Mesenchymal stem cell (in vitro differentiated cells and primary cell): ENCODE data around the gene ADCY5.

Experiments used
- DNase-seq: peaks from one replicate; pipeline ENCODE4 v3.0.0-alpha.2; 2013
- H2AFZ ChIP-seq: one replicate; pipeline ENCODE4 v1.6.1; 2013; ENCODE audit warnings: low read depth, mild to moderate bottlenecking, control low read depth, inconsistent platforms, low read length, moderate library complexity
- H2AK5ac ChIP-seq: 2 replicates; pipeline ENCODE4 v1.6.1; 2013; ENCODE audit warnings: low read length, moderate library complexity, mild to moderate bottlenecking, inconsistent platforms; ENCODE audit not compliant: severe bottlenecking
- H2BK120ac ChIP-seq: one replicate; pipeline ENCODE4 v1.6.1; 2013; ENCODE audit warnings: low read depth, mild to moderate bottlenecking, inconsistent platforms, low read length, moderate library complexity
- H2BK12ac ChIP-seq, 2 experiments: one replicate each; pipeline ENCODE4 v1.6.1; 2013; ENCODE audit warnings: inconsistent platforms in 2 of 2, low read length in 2 of 2, mild to moderate bottlenecking in 2 of 2, moderate library complexity in 2 of 2, control low read depth in 1 of 2
- H2BK15ac ChIP-seq: one replicate; pipeline ENCODE4 v1.6.1; 2013; ENCODE audit warnings: mild to moderate bottlenecking, low read depth, inconsistent platforms; ENCODE audit not compliant: poor library complexity, severe bottlenecking
- H2BK5ac ChIP-seq: 2 replicates; pipeline ENCODE4 v1.6.1; 2013; ENCODE audit warnings: low read depth, mild to moderate bottlenecking, low read length, control low read depth, inconsistent platforms; ENCODE audit not compliant: poor library complexity, severe bottlenecking
- H3K14ac ChIP-seq, 2 experiments: one replicate each; pipeline ENCODE4 v1.6.1; 2013; ENCODE audit warnings: inconsistent platforms in 2 of 2, low read length in 2 of 2, control low read depth in 1 of 2, mild to moderate bottlenecking in 1 of 2, moderate library complexity in 1 of 2
- H3K18ac ChIP-seq, 2 experiments: one replicate each; pipeline ENCODE4 v1.6.1; 2013; ENCODE audit warnings: inconsistent platforms in 2 of 2, low read length in 2 of 2, control low read depth in 1 of 2, low read depth in 1 of 2, mild to moderate bottlenecking in 1 of 2
- H3K23ac ChIP-seq, 2 experiments: one replicate each; pipeline ENCODE4 v1.6.1; 2013; ENCODE audit warnings: inconsistent platforms in 2 of 2, low read length in 2 of 2, mild to moderate bottlenecking in 2 of 2, moderate library complexity in 2 of 2, control low read depth in 1 of 2
- H3K27ac ChIP-seq: 2 replicates; pipeline ENCODE4 v1.5.1; 2013; ENCODE audit warnings: mild to moderate bottlenecking, moderate library complexity, low read length, control low read depth, inconsistent platforms; ENCODE audit not compliant: poor library complexity, severe bottlenecking
- H3K27me3 ChIP-seq, 2 experiments: 2 replicates each; pipeline versions ENCODE4 v1.6.1 to v1.7.0; 2013; ENCODE audit warnings: low read length in 2 of 2, mild to moderate bottlenecking in 2 of 2, moderate library complexity in 2 of 2, control low read depth in 1 of 2, inconsistent platforms in 1 of 2; ENCODE audit not compliant: control insufficient read depth in 1 of 2, insufficient read depth in 1 of 2
- H3K36me3 ChIP-seq, 2 experiments: 2 replicates each; pipeline versions ENCODE4 v1.6.1 to v1.7.0; 2013; ENCODE audit warnings: low read length in 2 of 2, control low read depth in 1 of 2, inconsistent platforms in 1 of 2, low read depth in 1 of 2, mild to moderate bottlenecking in 1 of 2; ENCODE audit not compliant: insufficient read depth in 2 of 2, control insufficient read depth in 1 of 2
- H3K4ac ChIP-seq, 2 experiments: one replicate each; pipeline ENCODE4 v1.6.1; 2013; ENCODE audit warnings: inconsistent platforms in 2 of 2, low read length in 2 of 2, mild to moderate bottlenecking in 2 of 2, moderate library complexity in 2 of 2, control low read depth in 1 of 2, low read depth in 1 of 2
- H3K4me1 ChIP-seq: 2 replicates; pipeline ENCODE4 v1.6.1; 2013; ENCODE audit warnings: low read depth, low read length, control low read depth; ENCODE audit not compliant: control insufficient read depth, insufficient read depth
- H3K4me2 ChIP-seq: 2 replicates; pipeline ENCODE4 v1.6.1; 2013; ENCODE audit warnings: low read length, mild to moderate bottlenecking, inconsistent platforms; ENCODE audit not compliant: poor library complexity, severe bottlenecking
- H3K4me3 ChIP-seq, 2 experiments: 2 replicates each; pipeline versions ENCODE4 v1.5.1 to v1.7.0; 2013; ENCODE audit warnings: low read length in 2 of 2, mild to moderate bottlenecking in 2 of 2, control low read depth in 1 of 2, low read depth in 1 of 2; ENCODE audit not compliant: insufficient read depth in 1 of 2
- H3K79me1 ChIP-seq: replicated peaks from 2 replicates; pipeline ENCODE4 v1.6.1; 2013; ENCODE audit warnings: mild to moderate bottlenecking, control low read depth, low read length, inconsistent platforms; ENCODE audit not compliant: poor library complexity, severe bottlenecking
- H3K9ac ChIP-seq: 2 replicates; pipeline ENCODE4 v1.7.0; 2013; ENCODE audit warnings: mild to moderate bottlenecking, low read length, moderate library complexity
- H3K9me3 ChIP-seq: 2 replicates; pipeline ENCODE4 v1.7.0; 2013; ENCODE audit warnings: mild to moderate bottlenecking, low read length; ENCODE audit not compliant: control insufficient read depth
- H4K8ac ChIP-seq: one replicate; pipeline ENCODE4 v1.6.1; 2013; ENCODE audit warnings: inconsistent platforms, mild to moderate bottlenecking, low read length, moderate library complexity
- H4K91ac ChIP-seq: one replicate; pipeline ENCODE4 v1.6.1; 2013; ENCODE audit warnings: mild to moderate bottlenecking, low read length, inconsistent platforms
- WGBS: methylation state at CpG from one replicate; pipeline ENCODE4 v1.1.7; 2013; ENCODE audit warnings: mixed read lengths; 5-methylcytosine and 5-hydroxymethylcytosine counted together

ADCY5 gene

GRCh38 chr3:123317716-123318115 is 131.2 kb downstream of the ADCY5 start:
- no peak overlapping the region for H3K14ac ChIP-seq
- no peak overlapping the region for H3K18ac ChIP-seq
- no peak overlapping the region for H3K9ac ChIP-seq
- H3K4me2 ChIP-seq: no peak overlapping the region
- DNase-seq: no peak
- H4K8ac ChIP-seq: no peak overlapping the region
- H3K4me1 ChIP-seq: no peaks in the 10 kb centered on the region
- H3K27ac ChIP-seq: no peak overlapping the region
- H4K91ac ChIP-seq: no peak overlapping the region
- H3K9me3 ChIP-seq: no peaks in the 10 kb centered on the region
- no peaks in the 10 kb centered on the region for H3K36me3 ChIP-seq
- no peak overlapping the region for H2BK12ac ChIP-seq
- 86% methylated on average over 14 of the region's 14 CpGs for WGBS
- H2AFZ ChIP-seq: no peak overlapping the region
- peaks cover 83 to 85% of the 10 kb centered on the region in 2 experiments for H3K27me3 ChIP-seq
- H3K23ac ChIP-seq: no peak overlapping the region
- no peak overlapping the region for H2BK15ac ChIP-seq
- H3K79me1 ChIP-seq: no peaks in the 10 kb centered on the region
- no peak overlapping the region for H2AK5ac ChIP-seq
- H2BK120ac ChIP-seq: no peak overlapping the region
- H3K4ac ChIP-seq: no peak overlapping the region
- no peak overlapping the region for H3K4me3 ChIP-seq
- H2BK5ac ChIP-seq: no peak overlapping the region

- Histone ChIP-seq H3K9me3 (no peaks in the 10 kb centered on the region), H3K18ac (no peak overlapping the region), H3K79me1 (no peaks in the 10 kb centered on the region), H3K9ac (no peak overlapping the region), H3K4me2 (no peak overlapping the region), H2BK15ac (no peak overlapping the region), H3K4ac (no peak overlapping the region), H2BK5ac (no peak overlapping the region), H3K4me1 (no peaks in the 10 kb centered on the region), H3K14ac (no peak overlapping the region), H3K23ac (no peak overlapping the region), H4K91ac (no peak overlapping the region), H2AK5ac (no peak overlapping the region), H3K27me3 (peaks cover 81 to 82% of the 10 kb centered on the region in 2 experiments), H2BK120ac (no peak overlapping the region), H3K4me3 (no peak overlapping the region), H2BK12ac (no peak overlapping the region), H2AFZ (no peak overlapping the region), H3K36me3 (no peaks in the 10 kb centered on the region), H3K27ac (no peak overlapping the region), H4K8ac (no peak overlapping the region)
- 29% methylated on average over 4 of the region's 4 CpGs for WGBS
- DNase-seq: no peak
These were observed 133.7 kb downstream of the ADCY5 start for GRCh38 chr3:123315271-123315595.

- peaks cover 81 to 82% of the 10 kb centered on the region in 2 experiments for H3K27me3 ChIP-seq
- H2BK120ac ChIP-seq: no peak overlapping the region
- H3K36me3 ChIP-seq: no peaks in the 10 kb centered on the region
- no peak overlapping the region for H2AFZ ChIP-seq
- H4K8ac ChIP-seq: no peak overlapping the region
- no peak overlapping the region for H3K9ac ChIP-seq
- no peaks in the 10 kb centered on the region for H3K79me1 ChIP-seq
- no peak overlapping the region for H3K18ac ChIP-seq
- no peak overlapping the region for H3K27ac ChIP-seq
- DNase-seq: no peak
- 31% methylated on average over 14 of the region's 14 CpGs for WGBS
- H3K4me2 ChIP-seq: no peak overlapping the region
- H2BK12ac ChIP-seq: no peak overlapping the region
- no peak overlapping the region for H3K23ac ChIP-seq
- no peak overlapping the region for H3K14ac ChIP-seq
- H2AK5ac ChIP-seq: no peak overlapping the region
- no peak overlapping the region for H2BK5ac ChIP-seq
- no peak overlapping the region for H3K4me3 ChIP-seq
- no peak overlapping the region for H4K91ac ChIP-seq
- no peak overlapping the region for H3K4ac ChIP-seq
- H3K4me1 ChIP-seq: no peaks in the 10 kb centered on the region
- no peak overlapping the region for H2BK15ac ChIP-seq
- H3K9me3 ChIP-seq: no peaks in the 10 kb centered on the region
These were observed 134.3 kb downstream of the ADCY5 start for GRCh38 chr3:123314359-123315270.

- Histone ChIP-seq H3K27ac (no peak overlapping the region), H3K4ac (no peak overlapping the region), H3K14ac (no peak overlapping the region), H2BK120ac (no peak overlapping the region), H2BK12ac (no peak overlapping the region), H4K91ac (no peak overlapping the region), H3K9me3 (no peaks in the 10 kb centered on the region), H3K27me3 (peaks cover 82 to 86% of the 10 kb centered on the region in 2 experiments), H2BK5ac (no peak overlapping the region), H3K4me1 (no peaks in the 10 kb centered on the region), H3K18ac (no peak overlapping the region), H3K4me3 (no peak overlapping the region), H4K8ac (no peak overlapping the region), H3K79me1 (no peaks in the 10 kb centered on the region), H2AK5ac (no peak overlapping the region), H2BK15ac (no peak overlapping the region), H3K4me2 (no peak overlapping the region), H3K36me3 (no peaks in the 10 kb centered on the region), H3K23ac (no peak overlapping the region), H2AFZ (no peak overlapping the region), H3K9ac (no peak overlapping the region)
- WGBS: 79% methylated on average over 2 of the region's 5 CpGs
- no peak for DNase-seq
These were observed 135.0 kb downstream of the ADCY5 start for GRCh38 chr3:123313889-123314288.
